GM18519 (cell line): ENCODE data around the gene GLRA2.

Experiments
- ATAC-seq: cut with Tn5 transposase; IDR thresholded peaks from one replicate; pipeline ENCODE4 v1.9.1; 2021; ENCODE audit warnings: mild to moderate bottlenecking, moderate library complexity; ENCODE audit not compliant: unreplicated experiment, low FRiP score

GLRA2 gene

GRCh38 chrX:14694611-14695010 lies 165.3 kb downstream of the GLRA2 start:
- ATAC-seq: no peak

GRCh38 chrX:14697451-14697850 lies 168.1 kb downstream of the GLRA2 start:
- no peak for ATAC-seq

GRCh38 chrX:14698790-14699189 lies 169.5 kb downstream of the GLRA2 start:
- no peak for ATAC-seq

GRCh38 chrX:14700982-14701381 lies 171.6 kb downstream of the GLRA2 start:
- no peak for ATAC-seq

GRCh38 chrX:14702145-14702544 lies 172.8 kb downstream of the GLRA2 start:
- no peak for ATAC-seq

GRCh38 chrX:14712096-14712495 lies 182.8 kb downstream of the GLRA2 start:
- no peak for ATAC-seq

- no peak for ATAC-seq
These were observed 188.6 kb downstream of the GLRA2 start for GRCh38 chrX:14717949-14718348.

GRCh38 chrX:14718403-14718802 lies 189.1 kb downstream of the GLRA2 start:
- ATAC-seq: no peak

GRCh38 chrX:14729058-14729457 lies 199.7 kb downstream of the GLRA2 start:
- ATAC-seq: no peak

GRCh38 chrX:14738643-14739042 lies 209.3 kb downstream of the GLRA2 start:
- no peak for ATAC-seq

GRCh38 chrX:14753441-14753840 lies 224.1 kb downstream of the GLRA2 start:
- no peak for ATAC-seq

- no peak for ATAC-seq
These were observed 228.7 kb downstream of the GLRA2 start for GRCh38 chrX:14758029-14758491.

- no peak for ATAC-seq
These were observed 246.1 kb downstream of the GLRA2 start for GRCh38 chrX:14775416-14775815.

- no peak for ATAC-seq
These were observed 247.6 kb downstream of the GLRA2 start for GRCh38 chrX:14776901-14777300.

GRCh38 chrX:14777525-14777924 lies 248.2 kb downstream of the GLRA2 start:
- ATAC-seq: no peak

- no peak for ATAC-seq
These were observed 250.2 kb downstream of the GLRA2 start for GRCh38 chrX:14779580-14779979.
